ENCODE data around the gene B4GALNT3.

B4GALNT3 gene

GRCh38 chr12:545835-546234 lies 86.1 kb downstream of the B4GALNT3 start:
- TF ChIP-seq POLR2AphosphoS5 (IDR thresholded peaks at IDR 0.05; ENCODE audit: low read depth, low read length) (no peak), SIN3A (IDR thresholded peaks at IDR 0.05; ENCODE audit: borderline replicate concordance, insufficient read depth, low read length) (no peak), TAF1 (IDR thresholded peaks at IDR 0.05; ENCODE audit: borderline replicate concordance, insufficient read depth, low read length) (no peak), FOXP2 (optimal IDR thresholded peaks at IDR 0.05; ENCODE audit: borderline replicate concordance, extremely low read depth, extremely low read length, insufficient read depth) (no peak)
- TF ChIP-seq, protein P1, sequence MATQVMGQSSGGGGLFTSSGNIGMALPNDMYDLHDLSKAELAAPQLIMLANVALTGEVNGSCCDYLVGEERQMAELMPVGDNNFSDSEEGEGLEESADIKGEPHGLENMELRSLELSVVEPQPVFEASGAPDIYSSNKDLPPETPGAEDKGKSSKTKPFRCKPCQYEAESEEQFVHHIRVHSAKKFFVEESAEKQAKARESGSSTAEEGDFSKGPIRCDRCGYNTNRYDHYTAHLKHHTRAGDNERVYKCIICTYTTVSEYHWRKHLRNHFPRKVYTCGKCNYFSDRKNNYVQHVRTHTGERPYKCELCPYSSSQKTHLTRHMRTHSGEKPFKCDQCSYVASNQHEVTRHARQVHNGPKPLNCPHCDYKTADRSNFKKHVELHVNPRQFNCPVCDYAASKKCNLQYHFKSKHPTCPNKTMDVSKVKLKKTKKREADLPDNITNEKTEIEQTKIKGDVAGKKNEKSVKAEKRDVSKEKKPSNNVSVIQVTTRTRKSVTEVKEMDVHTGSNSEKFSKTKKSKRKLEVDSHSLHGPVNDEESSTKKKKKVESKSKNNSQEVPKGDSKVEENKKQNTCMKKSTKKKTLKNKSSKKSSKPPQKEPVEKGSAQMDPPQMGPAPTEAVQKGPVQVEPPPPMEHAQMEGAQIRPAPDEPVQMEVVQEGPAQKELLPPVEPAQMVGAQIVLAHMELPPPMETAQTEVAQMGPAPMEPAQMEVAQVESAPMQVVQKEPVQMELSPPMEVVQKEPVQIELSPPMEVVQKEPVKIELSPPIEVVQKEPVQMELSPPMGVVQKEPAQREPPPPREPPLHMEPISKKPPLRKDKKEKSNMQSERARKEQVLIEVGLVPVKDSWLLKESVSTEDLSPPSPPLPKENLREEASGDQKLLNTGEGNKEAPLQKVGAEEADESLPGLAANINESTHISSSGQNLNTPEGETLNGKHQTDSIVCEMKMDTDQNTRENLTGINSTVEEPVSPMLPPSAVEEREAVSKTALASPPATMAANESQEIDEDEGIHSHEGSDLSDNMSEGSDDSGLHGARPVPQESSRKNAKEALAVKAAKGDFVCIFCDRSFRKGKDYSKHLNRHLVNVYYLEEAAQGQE (IDR thresholded peaks at IDR 0.05; ENCODE audit: insufficient read depth in 1 of 2, low read depth in 2 of 2, low read length in 2 of 2) = no peak

DNA sequence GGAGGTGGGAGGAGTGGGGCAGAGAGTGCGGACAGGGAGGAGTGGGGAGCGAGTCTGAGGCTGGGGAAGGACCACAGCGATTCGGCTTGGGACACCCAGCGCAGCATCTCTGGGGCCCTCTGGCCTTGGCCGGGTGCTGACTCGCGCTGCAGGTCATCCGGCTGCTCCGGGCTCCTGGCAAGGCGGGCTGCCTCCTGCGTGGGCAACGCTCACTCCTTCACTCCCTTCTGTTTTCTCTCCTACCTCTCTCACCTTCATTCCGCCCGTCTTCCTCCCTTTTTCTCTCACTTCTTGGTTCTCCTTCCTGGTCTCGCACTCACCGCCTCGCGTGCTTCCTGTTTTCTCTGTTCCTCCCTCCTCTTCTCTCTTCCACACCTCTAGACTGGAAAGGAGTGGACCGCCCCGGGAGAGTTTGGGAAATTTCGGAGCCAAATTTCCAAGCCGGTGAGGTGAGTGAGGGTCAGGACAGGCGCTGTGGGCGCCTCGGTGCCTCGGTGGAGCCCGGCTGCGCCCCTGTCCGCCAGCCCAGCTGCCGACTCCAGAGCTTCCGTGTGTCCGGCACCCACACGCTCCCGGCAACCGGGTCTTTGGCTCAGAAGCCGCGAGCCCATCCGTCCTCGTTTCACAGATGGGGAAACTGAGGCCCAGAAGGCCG lies 86.7 kb downstream of the B4GALNT3 start:
- TF ChIP-seq, protein P1 (IDR thresholded peaks at IDR 0.05; ENCODE audit: insufficient read depth in 1 of 2, low read depth in 2 of 2, low read length in 2 of 2) = no peak
- TF ChIP-seq SIN3A (IDR thresholded peaks at IDR 0.05; ENCODE audit: borderline replicate concordance, insufficient read depth, low read length) (no peak), TAF1 (IDR thresholded peaks at IDR 0.05; ENCODE audit: borderline replicate concordance, insufficient read depth, low read length) (no peak), POLR2AphosphoS5 (IDR thresholded peaks at IDR 0.05; ENCODE audit: low read depth, low read length) (no peak), FOXP2 (optimal IDR thresholded peaks at IDR 0.05; ENCODE audit: borderline replicate concordance, extremely low read depth, extremely low read length, insufficient read depth) (no peak)

GRCh38 chr12:546920-547845 lies 87.4 kb downstream of the B4GALNT3 start:
- TF ChIP-seq FOXP2 (optimal IDR thresholded peaks at IDR 0.05; ENCODE audit: borderline replicate concordance, extremely low read depth, extremely low read length, insufficient read depth) = peak; percentile 77
- no peak for TF ChIP-seq POLR2AphosphoS5 (IDR thresholded peaks at IDR 0.05; ENCODE audit: low read depth, low read length)

DNA sequence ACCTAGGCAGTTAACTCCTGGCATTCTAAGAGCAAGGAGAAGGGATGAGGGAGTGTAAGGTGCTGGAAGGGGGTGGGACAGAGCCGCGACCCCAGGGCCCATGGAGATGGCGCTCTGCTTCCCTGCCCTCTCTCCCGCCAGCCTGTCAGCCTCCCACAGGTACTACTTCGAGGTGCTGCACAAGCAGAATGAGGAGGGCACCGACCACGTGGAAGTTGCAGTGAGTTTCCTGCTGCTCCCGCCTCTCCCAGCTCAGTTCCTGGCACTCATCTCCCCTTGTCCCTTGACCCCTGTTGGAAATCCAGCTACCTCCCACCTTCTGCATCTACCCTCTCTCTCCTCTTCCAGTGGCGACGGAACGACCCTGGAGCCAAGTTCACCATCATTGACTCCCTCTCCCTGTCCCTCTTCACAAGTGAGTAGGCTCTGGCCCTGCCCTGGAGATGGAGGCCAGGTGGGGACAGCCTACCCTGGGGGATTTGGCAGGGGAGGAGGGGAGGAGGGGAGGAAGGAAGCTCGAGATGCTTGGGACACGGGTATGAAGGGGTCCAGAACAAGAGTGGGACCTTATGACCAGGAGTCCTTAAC lies 88.2 kb downstream of the B4GALNT3 start:
- TF ChIP-seq FOXP2 (optimal IDR thresholded peaks at IDR 0.05; ENCODE audit: borderline replicate concordance, extremely low read depth, extremely low read length, insufficient read depth) = no peak
- TF ChIP-seq SIN3A (IDR thresholded peaks at IDR 0.05; ENCODE audit: borderline replicate concordance, insufficient read depth, low read length) = no peak
- no peak for TF ChIP-seq POLR2AphosphoS5 (IDR thresholded peaks at IDR 0.05; ENCODE audit: low read depth, low read length)
- TF ChIP-seq, protein P1 (IDR thresholded peaks at IDR 0.05; ENCODE audit: insufficient read depth in 1 of 2, low read depth in 2 of 2, low read length in 2 of 2) = no peak
- TF ChIP-seq TAF1 (IDR thresholded peaks at IDR 0.05; ENCODE audit: borderline replicate concordance, insufficient read depth, low read length) = no peak

- TF ChIP-seq POLR2AphosphoS5 (IDR thresholded peaks at IDR 0.05; ENCODE audit: low read depth, low read length) = no peak
- no peak for TF ChIP-seq TAF1 (IDR thresholded peaks at IDR 0.05; ENCODE audit: borderline replicate concordance, insufficient read depth, low read length)
- TF ChIP-seq, protein P1 (IDR thresholded peaks at IDR 0.05; ENCODE audit: insufficient read depth in 1 of 2, low read depth in 2 of 2, low read length in 2 of 2) = no peak
- no peak for TF ChIP-seq SIN3A (IDR thresholded peaks at IDR 0.05; ENCODE audit: borderline replicate concordance, insufficient read depth, low read length)
- no peak for TF ChIP-seq FOXP2 (optimal IDR thresholded peaks at IDR 0.05; ENCODE audit: borderline replicate concordance, extremely low read depth, extremely low read length, insufficient read depth)
Measured at GRCh38 chr12:549476-550082, 89.8 kb downstream of the B4GALNT3 start.

Data from PFSK-1 (cell line).